HCT116 (cell line): ENCODE measurements around the gene MIF4GD. TPM values are rescaled to one million over a fixed set of nuclear protein-coding genes. Genes with fewer than 3 reads are reported as not detected.

ENCODE experiments used
- ATAC-seq: fragments of 200-7000 bp; cut with Tn5 transposase; 2 replicates; pipeline ENCODE4 v1.9.1; 2020; ENCODE audit warnings: mild to moderate bottlenecking, moderate library complexity
- BruUV-seq: library from RNA; stranded (reverse); fragments of 400-500 nt; replicated peaks from 2 replicates; lab custom pipeline; 2021; lab: Mats Ljungman, UMichigan
- CTCF ChIA-PET: fragments of 300-600 bp; sonication (Branson Sonifier 250); formaldehyde crosslinking; loops from one replicate; lab custom pipeline; 2021; ENCODE audit warnings: antibody characterized with exemption; lab: Charles Lee
- POLR2A ChIA-PET: fragments of 300-600, 350-600 bp; sonication (Branson Sonifier 250); formaldehyde crosslinking; loops from one replicate; lab custom pipeline; 2021; ENCODE audit warnings: antibody characterized with exemption; lab: Charles Lee
- RAD21 ChIA-PET, 2 experiments: fragments of 300-600 bp; sonication (Branson Sonifier 250); formaldehyde crosslinking; loops; one replicate each; lab custom pipeline; 2023; ENCODE audit warnings: low total read pairs in 2 of 2; ENCODE audit not compliant: uncharacterized antibody in 2 of 2, unreplicated experiment in 2 of 2, low non-redundant PET in 1 of 2; lab: Charles Lee
- DNase-seq: peaks from one replicate; pipeline ENCODE4 v3.0.0-alpha.2; 2010; ENCODE audit warnings: low read depth, low spot score
- H2AFZ ChIP-seq: fragments of 200-600 bp; shearing (Covaris generic), sonication (generic); 2 replicates; pipeline ENCODE4 v1.6.1; 2017; ENCODE audit warnings: low read depth, mixed run types, mixed read lengths, antibody characterized with exemption, low read length; ENCODE audit not compliant: poor library complexity, severe bottlenecking
- H3K27ac ChIP-seq: 2 replicates; pipeline ENCODE4 v1.5.1; 2012; ENCODE audit warnings: low read depth, low read length
- H3K27me3 ChIP-seq: fragments of 200-600 bp; sonication (generic); 2 replicates; pipeline ENCODE4 v1.6.1; 2016; ENCODE audit warnings: mixed run types, low read length, mixed read lengths; ENCODE audit not compliant: insufficient read depth
- H3K36me3 ChIP-seq, 2 experiments: fragments of 200-500 bp in 1 of 2; fragments of 200-600 bp in 1 of 2; sonication (Bioruptor generic) in 1 of 2; sonication (generic) in 1 of 2; 2 replicates each; pipeline versions ENCODE4 v1.5.1 to v1.6.1; 2014 to 2016; ENCODE audit warnings: low read length in 2 of 2, inconsistent platforms in 1 of 2, mixed read lengths in 1 of 2, mixed run types in 1 of 2; ENCODE audit not compliant: insufficient read depth in 2 of 2, control insufficient read depth in 1 of 2
- H3K4me1 ChIP-seq, 2 experiments: fragments of 200-600 bp in 1 of 2; sonication (generic) in 1 of 2; 2 replicates each; pipeline versions ENCODE4 v1.5.1 to v1.6.1; 2012 to 2017; ENCODE audit warnings: low read length in 2 of 2, inconsistent platforms in 1 of 2, mild to moderate bottlenecking in 1 of 2, mixed read lengths in 1 of 2, mixed run types in 1 of 2, moderate library complexity in 1 of 2; ENCODE audit not compliant: insufficient read depth in 2 of 2, control insufficient read depth in 1 of 2
- H3K4me2 ChIP-seq: fragments of 200-600 bp; sonication (generic); 2 replicates; pipeline ENCODE4 v1.6.1; 2017; ENCODE audit warnings: mixed run types, low read length, mixed read lengths
- H3K4me3 ChIP-seq, 2 experiments: fragments of 200-600 bp in 1 of 2; sonication (generic) in 1 of 2; replicated peaks in 1 of 2; 2 replicates each; pipeline ENCODE4 v1.5.1; 2011 to 2016; ENCODE audit warnings: low read length in 2 of 2, control low read depth in 1 of 2, low read depth in 1 of 2, mild to moderate bottlenecking in 1 of 2, mixed read lengths in 1 of 2, mixed run types in 1 of 2
- H3K79me2 ChIP-seq: fragments of 200-600 bp; sonication (generic); 2 replicates; pipeline ENCODE4 v1.6.1; 2017; ENCODE audit warnings: mild to moderate bottlenecking, mixed run types, low read length, moderate library complexity, mixed read lengths; ENCODE audit not compliant: insufficient read depth
- H3K9ac ChIP-seq: fragments of 200-600 bp; sonication (generic); 2 replicates; pipeline ENCODE4 v1.6.1; 2016; ENCODE audit warnings: low read length, mixed read lengths
- H3K9me2 ChIP-seq: fragments of 200-600 bp; sonication (generic), shearing (Covaris generic); 2 replicates; pipeline ENCODE4 v1.6.1; 2017; ENCODE audit warnings: mixed run types, mild to moderate bottlenecking, moderate library complexity; ENCODE audit not compliant: insufficient read depth
- H3K9me3 ChIP-seq, 2 experiments: fragments of 200-500 bp in 1 of 2; fragments of 200-600 bp in 1 of 2; sonication (Bioruptor generic) in 1 of 2; sonication (generic) in 1 of 2; 2 replicates each; pipeline ENCODE4 v1.6.1; 2014 to 2017; ENCODE audit warnings: low read length in 2 of 2, mixed read lengths in 2 of 2, inconsistent platforms in 1 of 2, low read depth in 1 of 2, mild to moderate bottlenecking in 1 of 2, mixed run types in 1 of 2, moderate library complexity in 1 of 2; ENCODE audit not compliant: control insufficient read depth in 1 of 2, insufficient read depth in 1 of 2
- H4K20me1 ChIP-seq: fragments of 200-600 bp; sonication (generic), shearing (Covaris generic); 2 replicates; pipeline ENCODE4 v1.6.1; 2017; ENCODE audit warnings: mixed run types, mild to moderate bottlenecking, moderate library complexity; ENCODE audit not compliant: insufficient read depth
- CBX3 ChIP-seq: IDR thresholded peaks from 2 replicates; pipeline ENCODE4 v1.6.1; 2012; ENCODE audit warnings: low read depth
- CEBPB ChIP-seq: IDR thresholded peaks from 2 replicates; pipeline ENCODE4 v1.6.1; 2012; ENCODE audit warnings: low read depth
- CTCF ChIP-seq, 3 experiments: fragments of 200-600 bp in 1 of 3; sonication (generic) in 1 of 3; IDR thresholded peaks in 2 of 3; conservative IDR thresholded peaks in 1 of 3; 2 replicates each; pipeline ENCODE4 v1.5.1; 2012 to 2017; ENCODE audit warnings: low read depth in 2 of 3, low read length in 2 of 3, antibody characterized with exemption in 1 of 3, borderline replicate concordance in 1 of 3, control low read depth in 1 of 3, mild to moderate bottlenecking in 1 of 3, mixed read lengths in 1 of 3, mixed run types in 1 of 3, moderate library complexity in 1 of 3; ENCODE audit not compliant: insufficient read depth in 1 of 3
- EZH2 ChIP-seq: fragments of 200-600 bp; sonication (generic); IDR thresholded peaks from 2 replicates; pipeline ENCODE4 v1.6.1; 2017; ENCODE audit warnings: antibody characterized with exemption, mixed run types
- FOSL1 ChIP-seq: IDR thresholded peaks from 2 replicates; pipeline ENCODE4 v1.6.1; 2012; ENCODE audit warnings: low read depth
- POLR2A ChIP-seq: IDR thresholded peaks from 2 replicates; pipeline ENCODE4 v1.7.0; 2011; ENCODE audit warnings: borderline replicate concordance; ENCODE audit not compliant: insufficient read depth, insufficient read length; ENCODE audit errors: extremely low read depth
- POLR2AphosphoS5 ChIP-seq: IDR thresholded peaks from 2 replicates; pipeline ENCODE4 v1.6.1; 2011; ENCODE audit warnings: mild to moderate bottlenecking, low read depth, low read length, moderate library complexity
- REST ChIP-seq: IDR thresholded peaks from 2 replicates; pipeline ENCODE4 v1.6.1; 2012; ENCODE audit warnings: low read depth
- SIN3A ChIP-seq: IDR thresholded peaks from 2 replicates; pipeline ENCODE4 v1.6.1; 2012; ENCODE audit warnings: low read depth
- ZBTB33 ChIP-seq: IDR thresholded peaks from 2 replicates; pipeline ENCODE4 v1.6.1; 2011; ENCODE audit warnings: mild to moderate bottlenecking, low read length, moderate library complexity; ENCODE audit not compliant: insufficient replicate concordance; ENCODE audit errors: extremely low read depth
- intact Hi-C: fragments of 100-400 bp; cut with micrococcal nuclease; formaldehyde crosslinking; loops from 2 replicates; pipeline ENCODE4 v1.10.0; 2022
- total RNA-seq: library from RNA; stranded (reverse); gene quantifications from one replicate; pipeline ENCODE4 v1.2.1, GENCODE V29; 2021; ENCODE audit not compliant: unreplicated experiment

MIF4GD gene
- total RNA-seq, 1 experiment from 2014 or later, result 35.2 TPM

GRCh38 chr17:75267411-75268232 is 3.4 kb downstream of the MIF4GD start:
- 0 out of 2 replicates have a peak overlapping the region, but pooled peaks have one; percentile 2 for H3K9ac ChIP-seq
- H3K4me2 ChIP-seq, result peak overlapping the region; percentile 1; the same call in 1 of the 2 replicates
- H3K27me3 ChIP-seq, result no peaks in the 10 kb centered on the region
- DNase-seq, result no peak
- CTCF ChIA-PET, result interaction anchor here (1.4 to 4.2 kb wide), 2 partner anchors 22 to 112 kb away, joined by 3 to 51 read pairs; partner anchors contain the start of gene SLC25A19
- peaks cover 22 to 47% of the 10 kb centered on the region in 2 experiments for H3K4me1 ChIP-seq
- TF ChIP-seq FOSL1 (no peak), CTCF (IDR thresholded peaks at IDR 0.05 in 2 of 3, conservative IDR thresholded peaks at IDR 0.05 in 1 of 3; ENCODE audit: borderline replicate concordance in 1 of 3, insufficient read depth in 1 of 3, low read depth in 2 of 3, low read length in 2 of 3) (peak in 2 of 3 experiments; percentile 38; a peak in 3 of 6 replicates), POLR2AphosphoS5 (peak; percentile 39; the same call in 1 of the 2 replicates), POLR2A (peak; percentile 24)
- peak; percentile 12 for ATAC-seq
- intact Hi-C loops, result loop anchor here (10.0 kb wide), 1 partner anchor 153 kb away; no protein-coding TSS in a partner anchor
- H3K36me3 ChIP-seq, result peaks cover 18 to 45% of the 10 kb centered on the region in 2 experiments; a peak in 3 of 4 replicates
- POLR2A ChIA-PET, result no interaction called here
- RAD21 ChIA-PET, result interaction anchor here in 1 of 2 experiments (0.6 kb wide), 1 partner anchor 48 kb away, joined by 3 read pairs; no protein-coding TSS in a partner anchor
- BruUV-seq, result no TSS peak
- H2AFZ ChIP-seq, result no peak overlapping the region
- H3K9me3 ChIP-seq, result no peaks in the 10 kb centered on the region
- H3K9me2 ChIP-seq, result no peaks in the 10 kb centered on the region
- H3K27ac ChIP-seq, result peak overlapping the region; percentile 25; the same call in 1 of the 2 replicates
- peaks cover 28% of the 10 kb centered on the region for H3K79me2 ChIP-seq
- H4K20me1 ChIP-seq, result no peaks in the 10 kb centered on the region
- H3K4me3 ChIP-seq, result no peak overlapping the region

- ATAC-seq (no peak), DNase-seq (no peak)
- intact Hi-C loops, result loop anchor here (10.0 kb wide), 1 partner anchor 152 kb away; no protein-coding TSS in a partner anchor
- Histone ChIP-seq H3K9me2 (no peaks in the 10 kb centered on the region), H2AFZ (no peak overlapping the region), H3K27me3 (no peaks in the 10 kb centered on the region), H3K36me3 (peaks cover 18 to 39% of the 10 kb centered on the region in 2 experiments; a peak in 3 of 4 replicates), H3K9me3 (no peaks in the 10 kb centered on the region), H3K27ac (peak overlapping the region; percentile 25; the same call in 1 of the 2 replicates), H3K4me1 (peaks cover 21 to 44% of the 10 kb centered on the region in 2 experiments), H3K79me2 (peaks cover 30% of the 10 kb centered on the region), H3K4me3 (no peak overlapping the region), H3K9ac (0 out of 2 replicates have a peak overlapping the region, but pooled peaks have one; percentile 2), H4K20me1 (no peaks in the 10 kb centered on the region), H3K4me2 (peak overlapping the region; percentile 1; the same call in 1 of the 2 replicates)
- no TSS peak for BruUV-seq
- ChIA-PET POLR2A (no interaction called here), CTCF (no interaction called here), RAD21 (interaction anchor here in 1 of 2 experiments (0.6 kb wide), 1 partner anchor 48 kb away, joined by 3 read pairs; no protein-coding TSS in a partner anchor)
- TF ChIP-seq EZH2 (no peak), SIN3A (no peak), CEBPB (no peak), REST (no peak), CBX3 (no peak), ZBTB33 (no peak)
Observed at GRCh38 chr17:75267153-75267410, 3.9 kb downstream of the MIF4GD start.
